GM12892 (cell line): ENCODE measurements around the gene MACROD2.

Experiments used
- POLR2A ChIP-seq: IDR thresholded peaks from 2 replicates; pipeline ENCODE4 v1.6.1; 2011; ENCODE audit warnings: low read depth, low read length, control low read depth
- POLR2AphosphoS5 ChIP-seq: IDR thresholded peaks from 2 replicates; pipeline ENCODE4 v1.6.1; 2011; ENCODE audit warnings: low read depth, low read length, control low read depth
- TAF1 ChIP-seq: IDR thresholded peaks from 2 replicates; pipeline ENCODE4 v1.6.1; 2011; ENCODE audit warnings: low read depth, mild to moderate bottlenecking, control low read depth, low read length, borderline replicate concordance

- no peak for TF ChIP-seq POLR2AphosphoS5
- TF ChIP-seq POLR2A = no peak
- TF ChIP-seq TAF1 = no peak
Observed at GRCh38 chr20:14775778-14776177, 780.5 kb downstream of the MACROD2 start.
